HG03575 (cell line): ENCODE data around the gene STMN3.

Source experiments
- ATAC-seq: cut with Tn5 transposase; IDR thresholded peaks from one replicate; pipeline ENCODE4 v1.9.1; 2021; ENCODE audit not compliant: unreplicated experiment, insufficient number of reproducible peaks, low FRiP score; ENCODE audit errors: extremely low read depth

The STMN3 gene

DNA sequence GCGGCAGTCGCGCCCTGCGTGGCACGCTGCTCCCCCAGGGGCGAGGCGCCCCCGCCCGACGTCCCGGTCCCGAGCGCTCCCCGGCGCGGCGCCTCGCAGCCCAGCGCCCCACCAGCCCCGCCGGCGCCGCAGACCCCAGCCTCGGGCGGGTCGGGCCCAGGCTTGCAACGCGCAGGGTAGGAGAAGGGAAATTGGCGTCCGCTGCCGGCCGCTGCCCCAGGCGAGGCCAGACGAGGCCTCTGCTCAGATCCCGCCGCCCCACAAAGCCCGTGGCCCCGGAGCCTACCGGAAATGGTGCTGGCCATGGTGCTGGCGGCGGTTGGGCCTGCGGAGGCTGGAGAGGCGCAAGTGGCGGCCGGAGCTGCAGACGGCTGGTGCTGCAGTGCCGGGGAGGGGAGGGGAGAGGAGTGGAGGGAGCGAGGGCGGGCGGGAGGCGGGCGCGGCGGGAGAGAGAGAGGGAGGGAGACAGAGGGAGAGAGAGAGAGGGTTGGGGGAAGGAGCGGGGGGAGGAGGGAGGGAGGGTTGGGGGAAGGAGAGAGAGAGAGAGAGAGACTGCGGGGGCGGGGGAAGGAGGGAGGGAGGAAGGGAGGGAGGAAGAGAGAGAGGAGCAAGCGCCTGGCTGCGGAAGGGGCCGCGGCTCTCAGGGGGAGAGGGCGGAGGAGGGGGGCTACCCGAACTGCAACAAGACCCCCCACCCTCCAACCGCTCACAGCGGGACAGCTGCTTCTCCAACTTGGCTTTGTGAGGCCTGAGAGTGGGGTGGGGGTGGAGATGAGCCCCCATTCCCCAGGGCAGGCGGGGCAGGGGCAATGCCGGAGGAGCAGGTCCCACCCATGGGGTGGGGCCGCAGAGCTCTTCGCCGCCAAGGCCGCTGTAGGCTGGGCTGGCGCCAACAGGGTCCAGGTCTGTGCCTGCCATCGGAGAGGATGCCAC is at the start of gene STMN3:
TSS of gene STMN3 (minus strand) at position 384 of the 933 bp plus-strand sequence. CDS start at position 305, 79 bp downstream.
- no peak for ATAC-seq

DNA sequence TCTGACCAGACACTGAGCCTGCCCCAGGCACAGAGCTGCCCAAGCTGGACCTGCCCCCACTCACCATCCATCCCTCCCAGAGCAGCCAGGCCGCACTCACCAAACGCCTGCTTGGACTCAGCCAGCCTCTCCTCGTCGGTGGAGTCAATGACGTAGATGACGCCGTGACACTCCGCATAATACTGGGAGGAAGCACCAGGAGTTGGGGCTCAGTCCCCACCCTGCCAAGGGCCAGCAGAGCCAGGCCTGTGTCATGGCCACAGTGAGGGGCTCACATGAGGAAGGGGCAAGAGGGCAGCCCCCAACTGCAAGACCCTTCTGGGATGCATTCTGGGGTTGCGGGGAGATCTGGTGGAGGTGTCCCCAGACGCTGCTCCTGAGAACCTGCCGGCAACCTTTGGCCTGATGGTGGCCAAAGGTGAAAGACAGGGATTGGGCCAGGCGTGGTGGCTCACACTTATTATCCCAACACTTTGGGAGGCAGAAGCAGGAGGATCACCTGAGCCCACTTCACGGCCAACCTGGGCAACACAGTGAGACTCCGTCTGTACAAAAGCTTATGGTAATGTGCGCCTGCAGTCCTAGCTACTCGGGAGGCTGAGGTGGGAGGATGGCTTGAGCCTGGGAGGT is 48.9 kb upstream of the STMN3 start:
- ATAC-seq = no peak

DNA sequence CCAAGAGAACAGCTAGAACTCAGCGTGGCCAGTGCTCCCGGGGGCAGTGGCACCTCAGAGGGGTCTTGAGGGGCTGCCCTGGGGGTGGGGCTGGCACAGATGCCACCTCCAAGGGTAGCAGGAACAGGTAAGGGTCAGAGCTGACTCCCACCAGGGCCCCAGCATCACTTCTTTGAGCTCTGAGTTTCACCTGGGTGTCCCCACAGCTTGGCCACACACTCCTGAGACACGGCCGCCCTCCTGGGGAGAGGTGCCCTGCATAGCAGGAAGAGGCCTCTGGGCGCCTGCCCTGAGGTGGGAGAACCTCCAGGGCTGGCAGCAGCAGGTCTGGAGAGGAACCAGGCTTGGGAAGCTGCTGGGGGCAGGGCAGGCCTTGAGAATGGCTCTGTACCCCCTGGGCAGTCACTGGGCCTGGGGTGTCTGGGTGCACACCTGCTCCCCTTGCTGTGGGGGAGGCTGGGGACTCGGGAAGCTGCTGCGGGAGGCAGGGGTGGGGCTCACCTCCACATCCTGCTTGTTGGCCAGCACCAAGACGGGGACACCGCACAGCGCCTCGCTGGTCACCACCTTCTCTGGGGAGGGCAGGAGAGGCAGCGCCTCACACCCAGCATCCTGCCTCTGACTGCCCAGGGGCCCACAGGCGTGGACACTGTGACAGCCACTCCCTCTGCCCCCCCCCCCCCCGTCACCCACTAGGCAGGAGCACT is 48.3 kb upstream of the STMN3 start:
- ATAC-seq = no peak

DNA sequence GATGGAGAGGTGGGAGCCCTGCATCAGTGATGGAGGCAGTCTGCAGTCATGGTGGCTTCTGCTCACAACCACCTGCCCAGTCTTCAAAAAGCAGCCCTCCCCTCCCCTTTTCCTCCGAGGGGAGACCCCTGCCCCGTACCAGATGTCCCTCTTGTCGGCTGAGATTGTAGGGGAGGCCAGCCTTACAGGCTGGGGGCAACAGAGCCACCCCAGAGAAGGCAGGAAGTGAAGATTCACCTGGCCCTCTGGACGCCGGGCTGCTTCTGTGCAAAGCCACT is 47.8 kb upstream of the STMN3 start:
- no peak for ATAC-seq

DNA sequence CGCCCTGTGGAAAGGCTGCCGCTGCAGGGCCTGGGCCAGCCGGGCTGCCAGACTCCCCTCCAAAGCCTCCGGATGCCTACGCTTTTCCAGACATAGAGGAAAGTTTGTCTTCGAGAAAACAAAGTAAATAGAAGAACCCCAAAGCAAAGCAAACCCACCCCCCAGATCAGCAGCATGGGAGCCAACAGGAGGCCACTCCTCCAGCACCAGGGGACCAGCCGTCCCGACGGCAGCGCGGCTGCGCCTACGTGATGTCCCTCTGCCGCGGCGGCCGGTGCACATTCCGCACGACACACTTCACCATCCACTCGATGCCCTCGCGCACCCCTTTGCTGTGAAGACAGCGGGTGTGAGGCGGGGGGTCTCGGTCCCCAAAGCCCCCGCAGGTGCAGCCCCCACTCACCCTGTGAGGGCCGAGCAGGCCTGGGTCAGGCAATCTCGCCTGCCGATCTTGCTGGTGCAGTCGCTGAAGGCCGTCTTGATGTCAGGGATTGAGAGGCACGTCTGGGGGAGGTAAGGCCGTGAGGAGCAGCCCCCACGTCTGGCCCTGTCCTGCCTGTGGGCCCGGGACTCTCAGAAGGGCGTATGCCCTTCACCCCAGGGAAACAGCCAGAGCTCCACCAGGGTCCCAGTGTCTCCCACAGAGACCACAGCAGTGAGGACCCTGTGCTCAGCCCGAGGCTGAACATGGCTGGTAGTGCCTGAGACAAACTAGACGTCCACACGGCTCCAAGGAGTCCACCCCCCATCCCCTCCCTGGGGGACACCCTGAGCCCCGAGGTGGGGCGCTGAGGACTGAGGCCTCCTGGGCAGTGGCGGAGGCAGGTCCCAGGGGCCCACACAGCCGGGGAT is 47.2 kb upstream of the STMN3 start:
- ATAC-seq = no peak

DNA sequence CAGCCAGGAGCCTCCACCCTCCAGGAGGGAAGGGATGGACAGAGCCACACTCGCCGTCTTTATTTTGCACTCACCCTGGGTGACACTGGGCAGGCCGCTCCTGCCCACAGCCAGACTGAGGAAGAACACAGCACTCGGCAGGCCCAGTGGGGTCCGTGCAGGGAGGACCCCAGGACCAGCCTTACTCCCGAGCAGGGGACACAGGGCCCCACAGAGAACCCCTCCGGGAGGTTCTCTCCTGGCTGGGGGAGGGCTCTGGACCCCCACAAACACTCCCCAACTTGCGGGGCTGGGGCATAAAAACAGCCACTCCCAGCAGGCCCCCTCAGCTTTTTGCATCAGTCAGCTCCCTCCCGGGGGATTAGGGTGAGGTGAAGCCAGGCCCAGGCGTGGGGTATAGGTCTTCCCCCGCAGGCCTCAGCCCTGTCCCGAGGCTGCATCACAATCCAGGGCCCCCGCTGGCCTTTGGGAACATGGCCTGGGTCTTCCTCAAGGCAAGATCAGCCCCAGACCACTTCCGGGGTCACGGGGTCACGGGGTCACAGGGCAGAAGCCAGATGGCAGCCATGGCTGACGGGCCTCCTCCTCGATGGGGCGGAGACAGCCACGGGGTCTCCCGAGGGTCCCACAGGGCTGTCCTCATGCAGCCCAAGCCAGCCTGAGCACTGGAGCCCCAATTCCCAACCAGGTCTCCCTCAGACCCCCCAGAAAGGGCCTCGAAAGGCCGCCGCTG is 46.4 kb upstream of the STMN3 start:
- ATAC-seq = no peak

DNA sequence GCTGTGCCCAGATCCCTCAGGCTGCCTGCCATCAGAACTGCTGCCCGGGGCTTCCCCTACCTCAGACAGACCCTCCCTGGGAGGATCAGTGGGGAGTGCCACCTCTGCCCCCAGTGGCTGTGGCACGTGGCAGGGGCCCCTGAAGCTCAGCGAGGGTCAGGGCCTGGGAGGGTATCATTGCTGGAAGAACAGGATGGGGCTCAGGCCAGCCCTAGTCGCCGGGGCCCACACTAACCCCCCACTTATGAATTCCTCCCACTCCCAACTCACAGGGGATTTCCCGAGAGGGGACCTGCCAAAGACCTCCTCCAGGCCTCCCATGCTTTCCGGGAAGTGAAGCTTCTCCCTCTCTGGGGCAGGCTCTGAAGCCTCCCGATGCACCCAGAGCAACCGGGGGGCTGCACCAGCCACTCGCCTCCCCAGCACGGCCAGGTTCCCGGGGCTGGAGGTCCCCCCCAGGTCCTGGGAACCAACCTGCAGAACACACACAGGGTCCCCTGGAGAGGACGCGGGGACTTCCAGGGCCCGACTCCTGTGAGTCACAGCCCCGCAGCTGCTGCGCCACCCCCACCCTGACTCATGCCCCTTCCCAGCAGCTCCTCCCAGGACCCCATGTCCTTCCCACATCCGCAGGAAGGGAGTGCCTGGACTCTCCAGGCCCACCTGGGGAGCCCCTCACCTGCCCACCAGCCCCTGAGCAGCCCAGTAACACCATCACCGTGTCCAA is 45.7 kb upstream of the STMN3 start:
- no peak for ATAC-seq

DNA sequence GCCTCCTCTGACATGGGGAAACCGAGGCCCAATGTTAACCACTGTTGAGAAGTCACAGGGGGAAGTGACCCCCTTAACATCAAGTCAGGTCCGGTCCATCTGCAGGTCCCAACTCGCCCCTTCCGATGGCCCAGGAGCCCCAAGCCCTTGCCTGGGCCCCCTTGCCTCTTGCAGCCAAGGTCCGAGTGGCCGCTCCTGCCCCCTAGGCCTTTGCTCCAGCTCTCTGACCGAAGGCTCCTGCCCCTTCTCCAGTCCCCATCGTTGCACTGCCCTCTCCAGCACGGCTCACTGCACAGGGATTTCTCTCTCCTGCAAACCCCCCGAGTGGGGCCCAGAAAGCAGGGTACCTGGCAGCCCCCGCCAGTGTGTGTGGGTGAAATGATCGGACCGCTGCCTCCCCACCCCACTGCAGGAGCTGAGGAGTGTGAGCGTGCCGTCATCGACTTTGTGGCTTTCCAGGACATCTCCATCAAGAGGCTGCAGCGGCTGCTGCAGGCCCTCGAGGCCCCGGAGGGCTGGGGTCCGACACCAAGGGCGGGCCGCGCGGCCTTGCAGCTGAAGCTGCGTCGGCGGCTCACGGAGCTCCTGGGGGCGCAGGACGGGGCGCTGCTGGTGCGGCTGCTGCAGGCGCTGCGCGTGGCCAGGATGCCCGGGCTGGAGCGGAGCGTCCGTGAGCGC is 44.8 kb upstream of the STMN3 start:
- ATAC-seq = no peak

DNA sequence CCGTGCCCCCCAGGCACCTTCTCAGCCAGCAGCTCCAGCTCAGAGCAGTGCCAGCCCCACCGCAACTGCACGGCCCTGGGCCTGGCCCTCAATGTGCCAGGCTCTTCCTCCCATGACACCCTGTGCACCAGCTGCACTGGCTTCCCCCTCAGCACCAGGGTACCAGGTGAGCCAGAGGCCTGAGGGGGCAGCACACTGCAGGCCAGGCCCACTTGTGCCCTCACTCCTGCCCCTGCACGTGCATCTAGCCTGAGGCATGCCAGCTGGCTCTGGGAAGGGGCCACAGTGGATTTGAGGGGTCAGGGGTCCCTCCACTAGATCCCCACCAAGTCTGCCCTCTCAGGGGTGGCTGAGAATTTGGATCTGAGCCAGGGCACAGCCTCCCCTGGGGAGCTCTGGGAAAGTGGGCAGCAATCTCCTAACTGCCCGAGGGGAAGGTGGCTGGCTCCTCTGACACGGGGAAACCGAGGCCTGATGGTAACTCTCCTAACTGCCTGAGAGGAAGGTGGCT is 44.2 kb upstream of the STMN3 start:
- ATAC-seq = no peak

DNA sequence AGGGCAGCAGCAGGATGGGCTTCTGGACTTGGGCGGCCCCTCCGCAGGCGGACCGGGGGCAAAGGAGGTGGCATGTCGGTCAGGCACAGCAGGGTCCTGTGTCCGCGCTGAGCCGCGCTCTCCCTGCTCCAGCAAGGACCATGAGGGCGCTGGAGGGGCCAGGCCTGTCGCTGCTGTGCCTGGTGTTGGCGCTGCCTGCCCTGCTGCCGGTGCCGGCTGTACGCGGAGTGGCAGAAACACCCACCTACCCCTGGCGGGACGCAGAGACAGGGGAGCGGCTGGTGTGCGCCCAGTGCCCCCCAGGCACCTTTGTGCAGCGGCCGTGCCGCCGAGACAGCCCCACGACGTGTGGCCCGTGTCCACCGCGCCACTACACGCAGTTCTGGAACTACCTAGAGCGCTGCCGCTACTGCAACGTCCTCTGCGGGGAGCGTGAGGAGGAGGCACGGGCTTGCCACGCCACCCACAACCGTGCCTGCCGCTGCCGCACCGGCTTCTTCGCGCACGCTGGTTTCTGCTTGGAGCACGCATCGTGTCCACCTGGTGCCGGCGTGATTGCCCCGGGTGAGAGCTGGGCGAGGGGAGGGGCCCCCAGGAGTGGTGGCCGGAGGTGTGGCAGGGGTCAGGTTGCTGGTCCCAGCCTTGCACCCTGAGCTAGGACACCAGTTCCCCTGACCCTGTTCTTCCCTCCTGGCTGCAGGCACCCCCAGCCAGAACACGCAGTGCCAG is 43.6 kb upstream of the STMN3 start, which contains the start of gene TNFRSF6B:
TSS of gene TNFRSF6B (plus strand) at position 25 of the 729 bp plus-strand sequence. CDS start at position 141, 116 bp downstream.
- no peak for ATAC-seq

DNA sequence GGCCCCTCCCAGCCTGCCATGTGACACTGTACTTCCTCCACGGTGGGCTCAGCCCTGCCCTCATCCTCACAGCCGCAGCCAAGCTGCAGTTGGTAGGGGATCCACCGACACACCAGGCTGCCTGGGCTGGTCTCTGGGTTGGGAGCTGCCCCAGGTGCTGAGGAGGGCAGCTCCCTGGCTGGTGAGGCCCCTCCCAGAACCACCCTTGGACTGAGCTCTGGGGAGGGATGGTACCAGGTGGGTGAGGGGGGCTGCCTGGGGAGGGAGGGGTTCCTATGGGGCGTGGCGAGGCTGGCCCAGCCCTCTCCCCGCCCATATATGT is 43.0 kb upstream of the STMN3 start:
- no peak for ATAC-seq

DNA sequence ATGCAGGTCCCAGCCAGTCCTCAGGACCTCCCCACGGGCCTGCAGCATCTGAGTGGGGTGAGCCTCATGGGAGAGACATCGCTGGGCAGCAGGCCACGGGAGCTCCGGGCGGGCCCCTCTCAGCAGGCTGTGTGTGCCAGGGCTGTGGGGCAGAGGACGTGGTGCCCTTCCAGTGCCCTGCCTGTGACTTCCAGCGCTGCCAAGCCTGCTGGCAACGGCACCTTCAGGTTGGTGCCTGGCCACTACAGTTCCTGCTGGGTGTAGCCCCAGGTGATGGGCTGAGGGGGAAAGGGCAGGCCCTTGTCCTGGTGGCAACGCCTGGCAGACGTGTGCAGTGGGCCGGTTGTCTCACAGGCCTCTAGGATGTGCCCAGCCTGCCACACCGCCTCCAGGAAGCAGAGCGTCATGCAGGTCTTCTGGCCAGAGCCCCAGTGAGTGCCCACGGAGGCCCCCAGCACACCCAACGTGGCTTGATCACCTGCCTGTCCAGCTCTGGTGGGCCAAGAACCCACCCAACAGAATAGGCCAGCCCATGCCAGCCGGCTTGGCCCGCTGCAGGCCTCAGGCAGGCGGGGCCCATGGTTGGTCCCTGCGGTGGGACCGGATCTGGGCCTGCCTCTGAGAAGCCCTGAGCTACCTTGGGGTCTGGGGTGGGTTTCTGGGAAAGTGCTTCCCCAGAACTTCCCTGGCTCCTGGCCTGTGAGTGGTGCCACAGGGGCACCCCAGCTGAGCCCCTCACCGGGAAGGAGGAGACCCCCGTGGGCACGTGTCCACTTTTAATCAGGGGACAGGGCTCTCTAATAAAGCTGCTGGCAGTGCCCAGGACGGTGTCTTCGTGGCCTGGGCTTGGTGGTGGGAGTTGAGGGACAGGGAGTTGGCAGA is 42.4 kb upstream of the STMN3 start:
- no peak for ATAC-seq

DNA sequence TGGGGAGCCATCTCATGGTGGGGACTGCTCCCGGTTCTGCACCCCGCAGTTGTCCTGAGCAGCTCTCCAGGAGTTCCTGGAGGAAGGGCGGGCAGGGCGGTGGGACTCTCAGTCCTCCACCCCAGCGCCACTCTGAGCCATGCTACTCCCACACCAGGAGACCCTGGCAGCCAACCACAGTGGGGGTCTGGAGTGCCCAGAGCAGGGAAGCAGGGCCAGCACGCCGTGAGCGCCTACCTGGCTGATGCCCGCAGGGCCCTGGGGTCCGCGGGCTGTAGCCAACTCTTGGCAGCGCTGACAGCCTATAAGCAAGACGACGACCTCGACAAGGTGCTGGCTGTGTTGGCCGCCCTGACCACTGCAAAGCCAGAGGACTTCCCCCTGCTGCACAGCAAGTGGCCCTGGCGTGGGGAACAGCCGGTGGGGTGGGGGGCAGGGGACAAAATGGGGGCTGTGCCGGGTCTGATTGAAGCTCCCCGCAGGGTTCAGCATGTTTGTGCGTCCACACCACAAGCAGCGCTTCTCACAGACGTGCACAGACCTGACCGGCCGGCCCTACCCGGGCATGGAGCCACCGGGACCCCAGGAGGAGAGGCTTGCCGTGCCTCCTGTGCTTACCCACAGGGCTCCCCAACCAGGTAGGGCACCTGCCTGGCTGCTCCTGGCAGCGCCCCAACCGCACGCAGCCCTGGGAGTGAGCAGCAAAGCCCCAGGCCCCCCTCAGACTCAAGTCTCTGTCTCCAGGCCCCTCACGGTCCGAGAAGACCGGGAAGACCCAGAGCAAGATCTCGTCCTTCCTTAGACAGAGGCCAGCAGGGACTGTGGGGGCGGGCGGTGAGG is 41.6 kb upstream of the STMN3 start:
- ATAC-seq = no peak

DNA sequence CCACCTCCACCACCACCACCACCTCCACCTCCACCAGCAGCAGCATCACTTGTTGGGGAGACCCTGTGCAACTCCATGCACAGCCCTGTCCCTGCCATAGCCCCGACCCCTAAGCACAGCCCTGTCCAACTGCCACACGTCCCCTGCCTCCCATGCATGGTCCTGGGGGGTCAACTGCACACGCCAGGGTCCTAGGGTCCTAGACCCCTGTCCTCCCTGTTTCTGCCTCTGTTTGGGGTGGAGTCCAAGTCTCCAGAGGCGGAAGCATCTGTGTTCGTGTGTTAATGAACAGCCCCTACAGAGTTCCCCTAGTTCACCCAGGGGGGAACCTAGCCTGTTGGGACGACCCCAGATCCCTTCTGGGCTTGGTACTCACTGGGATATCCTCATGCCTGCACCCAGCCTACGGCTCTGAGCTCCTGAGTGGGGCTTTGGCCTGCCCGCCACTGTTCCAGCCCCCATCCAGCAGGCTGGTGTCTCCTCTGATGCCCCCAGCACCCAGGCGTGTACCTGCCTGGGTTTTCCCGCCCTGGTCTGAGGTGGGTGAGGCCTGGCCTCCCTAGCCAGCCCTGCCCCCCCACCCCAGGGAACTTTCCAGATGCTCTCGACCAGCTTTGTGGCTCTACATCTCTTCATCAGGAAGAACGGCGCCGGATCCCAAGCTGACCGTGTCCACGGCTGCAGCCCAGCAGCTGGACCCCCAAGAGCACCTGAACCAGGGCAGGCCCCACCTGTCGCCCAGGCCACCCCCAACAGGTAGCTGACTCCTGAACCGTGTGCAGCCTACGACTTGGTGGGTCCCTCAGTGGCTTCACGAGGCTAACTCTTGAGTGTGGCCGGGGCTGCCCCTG is 40.7 kb upstream of the STMN3 start:
- ATAC-seq = no peak
